Measurements from ENCODE around the gene EIF6.

The EIF6 gene

DNA sequence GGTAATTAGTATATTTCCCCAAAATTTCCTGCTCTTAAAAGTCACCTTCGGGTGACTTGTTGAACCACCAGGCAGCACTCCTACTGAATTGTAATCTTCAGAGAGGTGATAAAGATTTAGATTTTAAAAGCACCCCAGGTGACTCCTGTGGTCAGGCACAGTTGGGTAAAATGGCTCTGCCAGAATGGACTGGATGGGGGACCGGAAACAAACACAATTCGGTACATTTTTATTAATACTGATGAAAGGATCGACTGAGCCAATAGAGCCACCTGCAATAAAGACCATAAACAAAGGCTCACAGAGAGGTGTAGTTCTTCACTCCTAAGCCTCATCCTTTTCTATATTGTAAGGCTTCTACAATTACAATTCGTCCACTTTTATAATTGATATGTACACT is 27.2 kb upstream of the EIF6 start:
- peak; percentile 44 to 66 for DNase-seq

- peak; percentile 21 to 22 for DNase-seq
These were observed 26.8 kb upstream of the EIF6 start for GRCh38 chr20:35311409-35311808.

GRCh38 chr20:35307666-35308653 is 23.4 kb upstream of the EIF6 start:
- peak; percentile 40 to 79 for DNase-seq

GRCh38 chr20:35306931-35307517 is 22.5 kb upstream of the EIF6 start:
- peak; percentile 12 to 41 for DNase-seq

DNA sequence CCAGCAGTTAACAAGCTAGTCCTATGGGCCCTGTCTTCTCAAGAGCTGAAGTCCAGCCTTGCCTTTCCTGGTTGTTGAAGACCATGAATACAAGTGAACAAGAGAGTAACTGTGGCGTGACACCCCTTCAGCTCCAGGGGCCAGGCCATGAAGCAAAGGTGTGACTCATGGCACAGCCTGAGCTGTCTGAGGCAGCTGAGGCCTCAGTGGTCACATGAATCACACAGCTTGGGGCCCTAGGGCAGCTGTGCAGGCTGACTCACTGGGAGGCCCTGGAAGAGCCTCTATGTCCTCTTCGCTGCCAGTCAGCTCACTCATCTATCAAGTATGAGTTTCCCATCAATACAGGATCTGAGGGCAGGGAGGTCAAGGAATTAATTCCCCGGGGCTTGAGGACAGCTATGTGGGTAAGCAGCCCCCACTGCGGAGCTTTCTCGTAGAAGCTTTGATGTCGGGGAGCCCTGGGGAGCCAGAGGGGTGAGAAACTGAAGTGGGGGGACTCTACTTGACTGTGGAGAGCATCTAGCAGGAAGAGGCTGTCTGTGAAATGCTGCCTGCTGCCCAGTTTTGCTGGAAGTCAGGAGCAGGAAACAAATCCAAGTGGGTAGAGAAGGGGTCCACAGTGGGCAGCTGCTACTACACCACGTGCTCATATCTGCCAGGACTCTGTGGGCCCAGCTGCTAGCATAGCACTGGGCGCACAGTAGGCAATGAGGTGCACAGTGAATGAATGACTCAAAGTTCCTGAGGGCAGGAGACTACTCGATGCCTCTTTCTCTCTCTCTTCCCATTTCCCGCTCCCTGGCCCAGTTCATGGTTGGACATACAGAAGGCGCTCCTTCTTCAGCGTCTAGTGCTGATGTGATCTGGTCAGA is 21.3 kb upstream of the EIF6 start:
- DNase-seq: no peak

DNA sequence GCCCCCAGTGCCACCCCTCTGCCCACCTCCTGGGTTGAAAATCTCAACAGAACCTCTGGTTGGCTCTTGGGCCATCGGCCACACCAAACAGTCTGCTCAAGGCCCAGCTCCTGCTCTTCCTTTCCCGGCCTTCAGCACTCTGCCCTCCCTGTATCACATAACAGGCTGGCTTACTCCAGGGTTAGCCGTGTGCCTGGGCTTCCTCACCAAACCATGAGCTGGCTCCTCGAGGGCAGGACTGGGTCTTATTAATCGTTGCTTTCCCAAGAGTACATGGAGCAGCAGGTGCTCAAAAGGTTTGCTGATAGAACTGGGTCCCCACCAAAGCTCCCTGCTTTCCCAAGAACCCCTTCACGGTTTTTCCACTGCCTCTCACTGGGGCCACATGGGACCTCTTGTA is 20.4 kb upstream of the EIF6 start:
- DNase-seq: no peak

- peak; percentile 87 to 89 for DNase-seq
These were observed 19.3 kb upstream of the EIF6 start for GRCh38 chr20:35303735-35304491.

DNA sequence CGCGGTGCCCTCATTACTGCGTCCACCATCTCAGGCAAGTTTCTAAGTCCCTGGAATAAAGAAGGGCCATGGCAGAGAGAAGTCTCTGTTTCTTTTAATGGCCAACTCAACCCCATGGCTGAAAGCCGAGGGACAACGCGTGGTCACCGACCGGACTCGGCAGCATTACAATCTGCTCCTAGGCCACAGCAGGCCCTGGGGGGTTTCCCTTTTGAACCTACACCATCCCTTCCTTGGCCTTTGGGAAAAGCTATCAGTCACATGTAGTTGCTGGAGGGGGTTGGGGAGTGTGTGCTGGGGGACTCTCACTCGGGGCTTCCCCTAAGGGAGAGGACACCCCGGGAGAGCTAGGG is 18.8 kb upstream of the EIF6 start:
- no peak for DNase-seq

DNA sequence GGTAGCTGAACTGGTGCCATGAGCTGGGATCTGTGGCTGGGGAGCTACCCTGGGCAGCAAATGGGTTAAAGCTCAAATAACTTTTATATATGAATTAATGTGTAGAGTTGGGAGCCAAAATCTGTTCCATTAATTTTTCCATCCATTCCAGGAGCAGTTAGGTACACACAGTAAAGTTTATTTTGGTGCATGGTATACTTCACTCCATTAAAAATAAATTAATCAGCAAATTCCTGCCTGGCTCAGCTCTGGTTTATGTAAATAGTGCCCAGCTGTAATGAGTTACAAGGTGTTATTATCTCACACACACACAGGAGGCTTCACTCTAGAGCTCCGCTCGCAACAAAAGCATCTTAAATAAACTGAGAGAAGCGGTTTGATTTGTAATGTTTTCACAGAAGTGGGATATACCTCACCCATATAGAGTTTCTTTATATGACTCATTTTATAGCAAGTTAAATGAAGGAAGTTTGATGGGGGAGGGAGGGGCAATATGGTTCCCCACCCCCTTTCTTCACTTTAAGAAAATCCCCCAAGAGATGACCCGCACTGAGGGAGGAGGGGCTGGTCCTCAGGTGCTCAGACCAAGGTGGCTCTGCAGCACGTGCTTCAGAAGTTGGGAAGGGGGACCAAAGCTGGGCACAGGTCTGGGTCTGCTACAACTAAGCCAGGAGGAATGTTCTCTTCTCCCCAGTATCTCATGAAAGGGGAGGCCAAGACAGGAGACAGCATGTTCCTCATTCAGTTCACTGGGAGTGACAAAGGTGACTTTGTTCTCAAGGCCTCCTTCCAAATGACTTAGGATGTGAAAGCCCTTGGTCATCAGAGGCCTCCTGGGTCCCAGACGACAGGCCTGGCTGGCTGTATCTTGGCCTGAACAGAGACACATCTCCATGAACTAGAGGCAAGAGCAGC is 18.1 kb upstream of the EIF6 start:
- DNase-seq: peak; percentile 28 to 78

DNA sequence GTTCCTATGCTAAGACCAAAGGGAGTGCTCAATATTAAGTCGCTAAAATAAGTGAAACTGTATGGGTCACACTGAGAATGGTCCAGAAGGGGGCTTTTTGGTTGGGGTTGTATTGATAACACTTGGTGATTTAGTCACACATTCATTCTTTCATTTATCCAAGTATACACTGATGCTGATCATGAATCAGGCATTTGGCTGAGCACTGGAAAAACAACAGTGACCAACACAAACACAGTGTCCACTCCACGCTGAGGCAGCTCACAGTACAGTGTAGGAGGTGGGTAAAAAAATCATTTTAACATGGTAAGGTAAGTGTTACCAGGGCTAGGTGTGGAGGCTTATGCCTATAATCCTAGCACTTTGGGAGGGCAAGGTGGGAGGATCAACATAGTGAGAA is 16.9 kb upstream of the EIF6 start:
- no peak for DNase-seq

DNA sequence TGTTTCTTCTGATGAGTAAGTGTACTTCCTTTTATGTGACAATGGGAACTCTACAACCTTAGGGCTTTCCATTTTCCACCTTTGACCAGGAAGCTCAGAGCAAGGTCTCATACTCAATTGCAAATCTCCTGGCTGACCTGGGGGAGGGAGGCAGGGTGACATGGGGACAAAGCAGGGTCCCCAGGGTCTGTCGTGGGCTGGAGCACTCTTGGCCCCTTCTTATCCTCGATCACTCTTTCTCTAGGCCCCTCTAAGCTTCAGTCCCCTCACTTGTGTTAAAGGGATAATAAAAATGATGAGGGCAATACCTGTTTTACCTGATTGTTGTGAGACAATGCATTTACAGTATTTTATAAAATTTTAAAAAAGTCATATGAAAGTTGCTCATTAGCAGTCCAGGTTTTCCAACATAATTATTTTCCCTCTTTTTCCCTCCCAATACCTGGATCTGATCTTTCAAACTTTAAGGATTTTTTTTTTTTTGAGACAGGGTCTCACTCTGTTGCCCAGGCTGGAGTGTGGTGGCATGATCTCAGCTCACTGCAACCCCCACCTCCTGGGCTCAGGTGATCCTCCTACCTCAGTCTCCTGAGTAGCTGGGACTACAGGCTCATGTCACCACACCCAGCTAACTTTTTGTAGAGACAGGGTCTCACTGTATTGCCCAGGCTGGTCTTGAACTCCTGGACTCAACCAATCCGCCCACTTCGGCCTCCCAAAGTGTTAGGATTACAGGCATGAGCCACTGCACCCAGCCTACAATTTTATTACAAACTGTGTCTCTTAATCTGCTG is 16.1 kb upstream of the EIF6 start:
- DNase-seq: no peak

DNA sequence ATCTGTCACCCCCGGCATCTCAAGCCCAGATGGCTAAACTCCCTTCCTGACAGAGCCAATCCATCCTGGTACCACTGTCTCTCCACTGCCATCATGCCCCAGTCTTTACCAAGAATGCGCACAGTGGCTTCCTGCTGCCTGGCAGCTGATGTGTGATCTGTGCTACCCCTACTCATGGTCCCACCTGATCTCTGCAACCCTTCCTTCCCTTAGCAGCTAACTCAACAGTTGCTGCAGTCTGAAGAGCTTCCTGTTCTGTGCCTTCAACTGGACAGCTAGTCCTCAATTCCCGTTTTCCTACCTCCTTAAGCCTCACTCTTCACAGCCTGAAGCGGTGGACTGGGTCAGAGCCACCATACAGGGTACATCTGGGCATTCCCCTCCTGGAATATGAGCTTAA is 15.2 kb upstream of the EIF6 start:
- DNase-seq: no peak

DNA sequence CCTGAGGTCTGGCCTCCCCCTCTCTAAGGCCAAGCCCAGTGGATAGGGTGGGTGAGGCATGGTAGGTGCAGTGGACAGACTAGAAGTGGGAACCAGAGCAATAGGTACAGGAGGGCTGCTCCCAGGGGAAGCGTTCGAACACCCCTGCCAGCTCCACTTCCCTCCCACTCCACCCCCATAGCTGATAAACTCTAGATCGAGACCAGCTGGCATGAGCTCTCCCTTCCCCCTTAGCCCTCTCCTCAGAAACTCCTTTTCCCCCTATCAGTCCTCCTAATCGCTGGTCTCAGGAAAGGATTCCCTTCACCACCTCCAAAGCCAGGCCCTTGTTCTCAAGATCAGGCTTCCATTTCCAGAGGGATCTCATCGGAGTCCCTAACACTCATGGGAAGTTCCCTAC is 13.7 kb upstream of the EIF6 start:
- no peak for DNase-seq

GRCh38 chr20:35297740-35298139 is 13.2 kb upstream of the EIF6 start:
- DNase-seq: no peak

DNA sequence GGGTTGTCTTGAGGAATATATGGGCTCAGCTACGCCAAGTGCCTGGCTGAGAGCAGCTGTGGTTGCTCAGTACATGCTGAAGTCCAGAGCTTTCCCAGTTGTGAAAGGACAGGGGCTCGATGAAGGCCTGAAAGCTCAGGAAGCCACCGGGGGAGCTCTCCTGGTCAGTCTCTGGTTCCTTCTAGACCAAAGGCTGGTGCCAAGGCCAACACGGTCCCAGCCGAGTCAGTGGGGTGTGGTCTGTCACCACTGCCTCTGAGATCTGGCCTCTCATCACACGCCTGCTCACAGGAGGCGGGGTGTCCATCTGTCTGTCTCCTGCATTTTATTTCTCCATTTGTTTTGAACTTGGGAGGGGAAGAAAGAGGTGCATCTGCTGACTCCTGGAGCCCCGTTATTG is 12.6 kb upstream of the EIF6 start:
- no peak for DNase-seq

DNA sequence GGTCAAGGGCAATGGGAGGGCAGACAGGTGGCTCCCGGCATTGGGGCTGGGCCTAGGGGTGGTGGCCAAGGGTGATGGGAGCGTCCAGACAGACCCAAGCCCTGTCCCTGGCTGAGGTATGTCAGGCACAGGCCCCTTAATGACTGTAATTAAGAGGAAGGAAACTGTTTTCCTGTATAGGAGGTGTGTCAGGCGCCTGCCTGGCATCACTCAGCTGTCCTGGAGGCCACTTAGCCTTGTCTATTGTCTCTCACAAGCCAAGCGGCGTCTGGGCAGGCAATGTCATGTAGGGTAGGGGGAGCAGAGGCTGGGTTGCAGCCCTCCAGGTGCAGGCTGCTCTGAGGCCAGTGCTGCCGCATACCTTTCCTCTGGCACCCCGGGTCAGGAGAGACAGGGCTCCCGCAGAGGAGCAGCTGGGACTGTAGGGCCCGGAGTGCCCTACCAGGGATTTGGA is 11.6 kb upstream of the EIF6 start:
- DNase-seq: peak in 1 of 2 experiments; percentile 35

GRCh38 chr20:35295674-35296073 is 11.1 kb upstream of the EIF6 start:
- DNase-seq: no peak

- DNase-seq: no peak
These were observed 10.5 kb upstream of the EIF6 start for GRCh38 chr20:35295058-35295457.

GRCh38 chr20:35294293-35294685 is 9.7 kb upstream of the EIF6 start:
- no peak for DNase-seq

All from NCI-H2081 (cell line).